ENCODE results near the gene RSAD2.

The RSAD2 gene

DNA sequence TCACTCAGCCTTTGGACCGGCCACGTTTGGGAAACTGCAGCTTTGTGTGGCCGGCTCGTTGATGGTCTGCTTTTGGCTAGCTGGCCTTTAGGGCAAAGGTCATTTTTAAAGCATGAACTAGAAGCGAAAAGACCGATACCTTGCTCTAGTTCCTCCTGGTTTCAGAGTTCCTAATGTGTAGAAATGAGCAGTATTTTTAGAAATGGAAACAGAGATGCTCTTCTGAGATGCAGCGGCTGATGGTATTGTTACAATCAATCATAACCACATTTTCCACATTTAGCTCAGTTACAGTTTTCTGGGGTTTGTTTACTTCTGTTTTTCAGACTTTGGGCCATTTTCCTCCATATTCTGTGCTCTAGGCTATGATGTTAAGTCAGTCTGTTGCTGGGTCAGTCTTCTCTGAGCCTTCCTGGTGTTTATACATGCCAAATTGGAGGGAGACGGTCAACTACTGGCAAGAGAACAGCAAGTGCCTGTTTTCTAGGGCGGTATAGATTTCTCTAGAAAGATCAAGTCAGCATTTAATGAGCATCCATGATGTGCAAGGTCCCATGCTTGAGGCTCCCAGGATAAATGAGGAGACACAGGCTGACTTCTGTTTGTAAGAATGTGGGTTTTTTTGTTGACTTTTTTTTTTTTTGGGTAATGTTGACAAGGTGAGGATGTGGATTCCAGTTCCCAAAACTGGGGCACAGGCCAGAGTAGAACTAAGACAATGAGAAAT lies 67.7 kb downstream of the RSAD2 start:
- DNase-seq (ENCODE audit: low spot score): no peak

GRCh38 chr2:6945821-6946220 lies 68.2 kb downstream of the RSAD2 start:
- no peak for DNase-seq (ENCODE audit: low spot score)

DNA sequence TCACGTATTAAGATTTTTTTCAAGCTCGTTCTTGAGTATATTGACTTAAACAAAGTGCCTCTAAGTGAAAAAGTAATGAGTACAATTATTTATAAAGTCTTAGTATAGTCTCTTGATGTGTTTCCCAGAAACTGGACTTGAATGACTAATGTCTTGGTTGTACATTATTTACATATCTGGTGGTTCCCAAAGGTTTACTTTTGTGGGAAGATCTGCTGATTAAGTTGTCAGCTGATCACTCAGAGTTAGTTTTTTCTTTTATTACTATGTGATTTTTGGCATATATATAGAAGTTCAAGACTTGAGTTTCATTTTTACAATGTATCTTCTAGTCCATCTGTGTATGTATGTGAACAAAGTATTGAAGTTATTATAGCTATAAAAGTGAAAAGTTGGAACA lies 69.1 kb downstream of the RSAD2 start:
- DNase-seq (ENCODE audit: low spot score): peak; percentile 47

Data from activated CD4-positive, alpha-beta T cell treated with anti-CD3 and anti-CD28 coated beads, Interleukin-2, Interleukin-4, amounts not matched to agents 100 ng/mL and 50 ng/mL, durations not matched to agents 16 hours and 8 hours (primary cell).